ENCODE measurements around the gene SMIM10L1. TPM values are rescaled to one million over a fixed set of nuclear protein-coding genes. Genes with fewer than 3 reads are reported as not detected.

Gene SMIM10L1
- total RNA-seq, 1 donor from 2014 or later = 6.7 TPM

DNA sequence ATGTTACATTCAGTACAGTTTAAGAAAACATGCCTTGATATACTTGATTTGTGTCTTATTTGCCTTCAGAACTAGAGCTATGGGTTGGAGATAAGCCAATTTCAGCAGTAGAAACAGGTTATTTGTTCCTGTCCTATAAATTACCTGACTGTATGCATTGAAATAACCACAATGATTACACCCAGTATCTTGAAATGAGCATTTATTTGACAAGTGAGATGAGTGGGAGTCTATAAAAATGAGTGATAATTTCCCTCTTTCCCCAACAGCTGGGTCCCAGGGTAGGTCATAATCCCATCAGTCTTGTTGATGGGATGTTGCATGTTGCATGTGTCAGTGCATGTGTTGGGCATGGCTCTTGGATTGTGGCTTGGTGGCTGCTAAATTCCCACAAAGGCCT lies 12.0 kb downstream of the SMIM10L1 start:
- no peak for DNase-seq (ENCODE audit: low read depth in 2 of 2)

DNA sequence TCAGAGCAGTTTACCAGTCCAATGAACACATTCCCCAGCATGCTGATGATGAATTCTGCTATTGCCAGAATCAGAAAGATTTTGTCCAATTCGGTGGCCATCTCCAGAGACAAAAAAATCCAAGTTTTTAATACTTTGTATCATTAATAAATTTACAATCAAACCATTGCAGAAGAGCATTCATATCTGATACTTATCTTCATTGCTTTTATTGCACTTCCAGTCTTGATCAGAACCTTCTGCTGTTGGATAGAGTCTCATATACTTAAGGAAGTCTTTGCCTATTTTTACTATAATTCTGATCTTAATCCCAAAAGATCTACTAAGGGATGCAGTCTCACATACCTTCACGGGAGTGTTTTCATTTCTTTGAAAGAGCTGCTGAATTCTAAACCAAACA lies 15.8 kb downstream of the SMIM10L1 start, which contains the start of gene TAS2R42:
TSS of gene TAS2R42 (minus strand) at position 101 of the 400 bp plus-strand sequence. CDS start at position 101, 0 bp downstream.
- no peak for DNase-seq (ENCODE audit: low read depth in 2 of 2)

DNA sequence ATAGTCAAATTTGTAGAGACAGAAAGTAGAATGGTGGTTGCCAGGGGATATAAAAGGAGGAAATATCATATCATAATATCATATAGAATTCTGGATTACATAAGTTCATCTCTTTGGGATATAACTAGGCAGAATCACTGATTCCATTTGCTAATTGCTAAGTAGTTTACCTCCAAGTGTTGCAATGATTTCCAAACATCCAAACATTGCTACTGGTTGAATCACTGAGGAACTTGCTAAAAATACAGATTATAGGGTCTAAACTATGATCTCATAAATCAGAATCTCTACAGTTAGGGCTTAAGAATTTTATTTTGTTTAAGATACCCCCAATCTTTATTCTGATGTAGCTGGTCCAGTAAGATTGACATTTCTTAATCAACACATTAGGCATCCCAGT lies 31.8 kb downstream of the SMIM10L1 start:
- no peak for DNase-seq (ENCODE audit: low read depth in 2 of 2)

- DNase-seq (ENCODE audit: low read depth in 2 of 2) = no peak
These were observed 33.2 kb downstream of the SMIM10L1 start for GRCh38 chr12:11204173-11204572.

GRCh38 chr12:11209113-11209512 lies 38.1 kb downstream of the SMIM10L1 start:
- DNase-seq (ENCODE audit: low read depth in 2 of 2) = no peak

Other genes with a start within 250 kb of the SMIM10L1 start
- not detected in 2 replicates for gene PRH2, start 242.0 kb upstream of the SMIM10L1 start, total RNA-seq
- gene TAS2R14, start 231.9 kb upstream of the SMIM10L1 start, total RNA-seq = 0.87 and 1.4 TPM in 2 replicates
- 1.1 and 1.2 TPM in 2 replicates for gene TAS2R50, start 184.3 kb upstream of the SMIM10L1 start, total RNA-seq
- 1.1 and 1.8 TPM in 2 replicates for gene TAS2R20, start 172.9 kb upstream of the SMIM10L1 start, total RNA-seq
- gene TAS2R19, start 148.6 kb upstream of the SMIM10L1 start, total RNA-seq = 1.3 and 2.6 TPM in 2 replicates
- 1.1 and 1.8 TPM in 2 replicates for gene TAS2R31, start 139.8 kb upstream of the SMIM10L1 start, total RNA-seq
- 0.65 and 0.79 TPM in 2 replicates for gene TAS2R46, start 108.9 kb upstream of the SMIM10L1 start, total RNA-seq
- gene TAS2R43, start 78.9 kb upstream of the SMIM10L1 start, total RNA-seq = 0.65 and 0.99 TPM in 2 replicates
- 1.1 and 2.2 TPM in 2 replicates for gene TAS2R30, start 36.5 kb upstream of the SMIM10L1 start, total RNA-seq
- not detected in 2 replicates for gene TAS2R42, start 15.7 kb downstream of the SMIM10L1 start, total RNA-seq
- gene PRB3, start 98.5 kb downstream of the SMIM10L1 start, total RNA-seq = not detected in 2 replicates
- gene PRB4, start 139.2 kb downstream of the SMIM10L1 start, total RNA-seq = not detected in 2 replicates
- not detected in 2 replicates for gene PRB2, start 224.4 kb downstream of the SMIM10L1 start, total RNA-seq